ENCODE data around the gene MRPL2.
"Not testable (repeated sequence)": the region's sequence is repeated elsewhere in the genome, so short reads cannot be mapped to it uniquely, and the experiment has no call there.

The MRPL2 gene

DNA sequence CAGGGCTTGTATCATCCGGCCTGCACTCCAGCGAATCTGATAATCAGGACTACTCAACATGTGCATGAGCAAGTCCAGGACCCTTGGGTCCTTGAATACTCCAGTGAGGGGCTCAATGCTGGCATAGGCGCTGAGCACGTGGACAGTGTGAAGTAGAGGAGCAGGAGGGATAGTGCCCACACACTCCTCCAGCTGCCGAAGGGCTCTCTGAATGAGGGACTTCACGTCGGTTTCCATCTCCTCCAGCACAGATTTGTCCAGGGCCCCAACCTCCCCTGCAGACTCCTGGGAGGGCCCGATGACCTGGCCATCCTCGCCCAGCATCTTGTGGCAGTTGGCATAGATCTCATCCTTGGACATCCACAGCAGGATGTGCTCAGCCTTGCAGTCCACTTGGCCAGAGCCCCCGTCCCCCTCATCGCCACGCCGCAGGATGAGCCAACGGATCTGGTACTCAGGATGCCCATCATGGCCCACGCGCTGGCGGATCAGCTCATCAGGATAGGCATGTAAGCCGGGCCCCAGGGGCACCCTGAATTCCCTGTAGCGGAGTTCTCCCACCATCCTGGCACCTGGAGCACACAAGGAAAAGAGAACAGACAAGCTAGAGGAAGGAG is 6.9 kb downstream of the MRPL2 start:
- DNase-seq = no peak

DNA sequence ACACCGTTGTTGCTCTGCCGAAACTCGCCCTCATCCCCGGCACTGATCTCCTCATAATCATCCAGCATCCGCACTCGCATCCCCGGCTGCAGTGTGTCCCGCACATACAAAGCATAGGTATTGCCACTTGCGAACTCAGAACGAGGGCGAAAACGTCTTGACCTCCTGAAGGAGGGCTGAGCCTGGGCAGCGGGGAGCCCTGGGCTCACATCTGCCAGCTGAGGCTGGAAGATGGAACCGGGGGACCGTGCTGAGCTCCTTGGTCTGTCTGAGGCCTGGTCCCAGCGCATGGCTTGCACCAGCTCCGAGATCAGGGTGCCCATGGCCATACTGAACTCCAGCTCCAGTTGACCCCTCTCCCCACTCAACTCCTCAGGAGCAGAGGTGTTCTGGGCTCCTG is 8.3 kb downstream of the MRPL2 start:
- DNase-seq = no peak

DNA sequence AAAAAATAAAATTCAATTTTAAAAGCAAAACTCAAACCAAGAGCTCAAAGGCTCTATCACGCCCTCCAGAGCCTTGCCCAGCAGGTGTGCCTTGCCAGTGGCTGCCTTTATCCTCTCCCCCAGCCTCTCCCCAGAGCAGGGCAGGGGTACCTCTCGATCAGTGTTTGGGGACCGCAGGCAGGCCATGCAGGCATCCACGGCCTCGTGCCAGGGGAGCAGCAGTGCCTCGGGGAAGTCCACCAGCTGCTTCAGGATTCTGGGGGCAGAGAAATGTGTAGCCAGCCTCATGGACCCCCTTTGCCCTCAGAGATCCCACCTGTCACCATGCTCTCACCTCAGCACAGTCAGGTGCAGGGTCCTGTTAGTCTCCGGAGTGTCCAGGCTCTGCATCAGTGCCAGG is 11.2 kb downstream of the MRPL2 start:
- no peak for DNase-seq

DNA sequence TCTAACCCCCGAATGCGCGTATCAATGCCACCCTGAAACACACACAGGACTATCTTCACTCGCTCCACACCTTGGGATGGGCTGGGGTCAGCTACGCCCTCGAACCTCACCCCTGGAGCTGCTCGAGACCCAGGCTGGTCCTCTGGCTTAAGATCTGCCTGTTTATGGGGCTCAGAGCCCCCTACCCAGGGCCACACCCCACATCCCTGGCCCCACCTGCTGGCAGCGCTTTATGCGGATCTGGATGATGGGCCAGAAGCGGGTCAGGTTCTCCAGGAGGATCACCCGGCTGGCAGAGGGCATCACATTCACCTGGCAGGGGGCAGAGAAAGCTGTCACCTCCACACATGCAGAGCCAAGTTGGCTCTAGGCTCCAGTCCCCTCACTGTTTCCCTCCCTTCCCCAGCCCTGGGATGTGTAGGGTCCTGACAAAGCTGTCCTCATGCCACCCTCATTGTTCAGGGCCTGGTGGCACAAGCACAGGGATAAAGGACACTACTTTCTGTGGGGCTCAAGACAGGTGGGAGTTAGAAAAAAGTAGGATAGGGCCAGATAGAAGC is 13.8 kb downstream of the MRPL2 start:
- DNase-seq = no peak

DNA sequence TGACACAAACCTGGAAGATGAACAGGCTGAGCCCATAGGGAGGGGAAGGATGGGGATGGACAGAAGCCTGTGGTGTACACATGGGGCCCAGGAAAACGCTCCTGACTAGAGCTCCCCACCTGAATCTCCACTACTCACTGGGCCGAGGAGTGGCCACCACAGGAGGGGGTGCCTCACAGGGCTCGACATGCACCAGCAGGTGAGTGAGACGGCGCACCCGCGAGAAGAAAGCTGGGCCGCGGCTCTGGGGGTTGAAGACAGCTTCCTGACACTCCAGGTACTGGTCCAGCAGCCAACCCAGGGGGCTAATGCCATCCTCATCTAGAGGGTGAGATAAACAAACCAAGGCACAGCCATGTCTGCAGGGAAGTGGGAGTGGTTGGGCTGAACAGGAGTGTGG is 15.9 kb downstream of the MRPL2 start:
- DNase-seq = no peak

DNA sequence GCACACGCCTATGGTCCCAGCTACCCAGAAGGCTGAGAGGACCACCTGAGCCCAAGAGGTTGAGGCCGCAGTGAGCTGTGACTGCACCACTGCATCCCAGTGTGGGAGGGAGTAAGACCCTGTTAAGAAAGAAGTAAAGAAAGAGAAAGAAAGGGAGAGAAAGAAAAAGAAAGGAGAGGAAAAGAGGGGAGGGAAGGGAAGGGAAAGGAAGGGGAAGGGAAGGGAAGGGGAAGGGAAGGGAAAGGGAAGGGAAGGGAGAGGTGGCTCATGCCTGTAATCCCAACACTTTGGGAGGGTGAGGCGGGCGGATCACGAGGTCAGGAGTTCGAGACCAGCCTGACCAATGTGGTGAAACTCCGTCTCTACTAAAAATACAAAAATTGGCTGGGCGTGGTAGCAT is 17.8 kb downstream of the MRPL2 start:
- not testable (repeated sequence) for DNase-seq

DNA sequence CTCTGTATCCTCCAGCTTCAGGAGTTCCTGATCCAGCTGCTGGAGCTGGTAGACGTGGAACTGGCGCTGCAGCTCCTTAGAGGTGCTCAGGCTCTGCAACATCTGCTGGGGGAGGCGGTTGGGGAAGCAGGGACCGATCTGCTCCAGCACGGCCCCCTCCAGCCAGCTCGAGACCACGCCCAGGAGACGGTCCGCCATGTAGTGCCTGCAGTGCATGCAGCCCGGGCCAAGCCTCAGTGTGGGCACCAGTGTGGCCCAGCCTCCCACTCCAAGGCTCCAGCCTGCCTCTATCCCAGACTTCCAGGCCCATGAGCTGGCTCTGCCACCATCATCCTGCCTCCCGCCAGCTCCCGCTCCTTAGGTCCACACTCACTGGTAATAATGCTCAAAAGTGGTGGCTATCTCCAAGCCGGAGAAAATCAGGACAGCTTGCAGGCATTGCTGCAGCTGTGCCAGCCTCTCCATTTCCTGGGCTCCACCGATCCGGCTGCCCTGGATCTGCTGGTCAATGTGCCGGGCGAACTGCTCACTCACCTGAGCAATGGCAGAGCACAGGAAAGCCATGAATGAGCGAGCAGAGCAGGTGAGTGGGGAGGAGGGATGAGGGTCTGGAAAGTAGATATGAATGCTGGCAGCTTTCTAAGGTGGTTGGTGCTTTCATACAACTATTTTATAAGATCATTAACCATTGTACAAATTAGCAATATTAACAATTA is 18.5 kb downstream of the MRPL2 start:
- no peak for DNase-seq

DNA sequence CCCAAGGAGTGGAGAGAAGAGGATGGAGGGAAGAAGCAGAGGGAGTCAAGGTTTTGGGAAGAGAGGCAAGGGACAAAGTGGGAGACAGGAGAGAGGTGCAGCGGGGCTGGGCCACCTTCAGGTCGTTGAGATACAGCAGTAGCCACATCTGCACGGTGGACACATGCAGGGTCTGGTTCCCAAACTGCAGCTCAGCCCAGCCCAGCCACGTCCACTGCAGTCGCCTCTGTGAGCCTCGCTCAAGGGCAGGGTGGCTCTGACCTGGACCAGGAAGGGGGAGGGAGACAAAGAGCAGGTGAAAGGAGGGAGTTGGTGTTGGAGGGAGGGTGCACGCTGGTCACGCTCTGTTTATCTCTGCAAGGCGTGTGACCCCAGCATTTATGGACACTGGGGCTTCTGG is 20.5 kb downstream of the MRPL2 start:
- no peak for DNase-seq

DNA sequence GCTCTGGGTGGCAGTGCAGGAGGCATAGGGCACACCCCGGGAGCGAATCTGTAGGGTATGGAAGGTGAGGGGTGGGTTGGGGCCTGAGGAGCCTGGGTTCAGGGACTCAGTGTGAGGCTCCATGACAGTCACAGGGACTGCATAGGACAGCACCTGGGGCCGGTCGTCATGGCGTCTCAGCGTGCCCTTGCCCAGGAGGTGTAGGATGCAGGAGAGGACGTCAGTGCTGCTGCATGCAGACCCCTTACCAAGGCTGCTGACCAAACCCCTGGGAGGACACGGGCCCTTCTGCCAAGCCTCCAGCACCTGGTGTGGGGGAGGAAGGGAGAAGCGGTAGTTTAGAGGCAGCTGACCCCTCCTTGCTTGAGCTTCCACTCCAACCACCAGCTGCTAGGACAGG is 21.5 kb downstream of the MRPL2 start:
- no peak for DNase-seq

DNA sequence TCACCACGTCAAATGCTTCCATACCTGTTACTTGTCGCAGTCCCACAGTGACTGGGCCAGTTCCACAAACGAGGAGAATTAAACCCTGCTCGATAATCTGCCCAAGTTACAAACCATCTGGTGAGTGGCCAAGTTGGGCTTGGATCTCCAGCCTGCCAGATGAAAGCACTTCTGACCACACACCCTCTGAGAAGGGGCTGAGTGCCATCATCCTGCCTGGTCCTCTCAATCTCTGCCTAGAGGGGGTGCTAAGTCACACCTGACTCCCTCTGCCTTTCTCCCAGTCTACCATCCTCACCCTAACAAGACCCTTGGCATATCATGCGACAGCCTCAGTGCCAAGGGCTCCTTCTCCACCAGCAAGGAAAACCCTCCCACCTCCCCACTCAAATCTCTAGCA is 22.0 kb downstream of the MRPL2 start:
- no peak for DNase-seq

DNA sequence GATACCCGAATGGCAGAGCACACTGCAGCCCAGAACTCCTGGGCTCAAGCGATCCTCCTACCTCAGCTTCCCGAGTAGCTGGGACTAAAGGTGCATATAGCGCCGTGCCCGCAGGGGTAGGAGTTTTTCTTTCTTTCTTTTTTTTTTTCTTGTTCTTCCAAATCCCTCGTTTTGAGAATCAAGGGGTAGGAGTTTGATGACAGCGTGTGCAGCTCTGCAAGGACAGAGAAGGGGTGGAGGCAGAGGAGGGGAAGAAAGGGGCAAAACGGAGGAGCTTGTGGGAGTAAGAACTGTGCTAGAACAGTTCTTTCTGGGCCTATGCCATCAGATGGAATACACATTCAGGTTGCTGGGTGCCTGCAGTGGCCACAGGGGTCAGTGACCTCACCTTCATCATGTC is 22.5 kb downstream of the MRPL2 start:
- no peak for DNase-seq

DNA sequence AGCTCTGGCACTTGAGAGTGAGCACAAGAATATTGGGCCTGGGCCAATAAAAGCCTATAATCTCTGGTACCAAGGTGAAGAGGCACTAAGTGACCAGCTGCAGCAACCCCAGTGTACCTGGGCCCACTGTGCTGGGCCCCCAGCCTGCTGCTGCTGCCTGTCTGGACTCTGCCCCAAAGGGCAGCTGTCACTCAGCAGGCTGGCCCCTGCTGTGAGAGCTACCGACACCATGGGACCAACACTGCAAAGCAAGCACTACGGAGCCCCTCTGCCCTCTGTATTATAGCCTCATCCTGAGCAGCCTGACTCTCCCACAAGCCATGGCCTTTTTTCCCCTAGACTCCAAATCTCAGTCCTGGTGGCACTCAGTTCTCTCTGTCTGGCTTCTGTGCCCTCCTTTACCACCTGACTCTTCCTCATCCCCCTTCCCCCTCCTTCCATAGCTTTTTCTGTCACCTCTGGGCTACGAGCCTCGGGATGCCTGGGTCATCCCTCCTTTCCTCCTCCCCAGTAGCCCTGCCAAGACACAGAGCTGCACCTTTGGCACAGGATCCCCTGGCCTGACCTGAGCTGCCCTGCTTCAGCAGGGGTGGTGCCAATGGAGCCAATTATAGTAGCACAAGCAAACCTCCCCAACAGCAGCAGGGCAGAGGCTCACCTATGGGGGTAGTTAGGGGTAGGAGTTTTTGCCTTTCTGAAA is 23.6 kb downstream of the MRPL2 start:
- no peak for DNase-seq

DNA sequence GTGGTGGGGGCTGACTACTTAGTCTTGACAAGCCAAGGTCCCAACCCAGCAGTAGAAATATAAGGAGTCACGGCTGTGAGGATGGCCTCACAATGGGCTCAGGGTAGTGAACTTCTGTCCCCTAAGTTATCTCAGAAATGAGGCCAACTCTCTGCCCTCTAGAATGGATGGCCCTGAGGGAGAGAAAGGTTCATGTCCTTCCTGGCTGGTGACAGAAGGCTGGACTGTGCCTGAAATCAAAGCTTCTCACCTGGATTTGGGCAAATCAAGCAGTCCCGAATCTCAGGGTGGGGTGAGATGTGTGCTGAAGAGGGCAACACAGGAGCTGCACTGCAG is 25.1 kb downstream of the MRPL2 start:
- DNase-seq = no peak

DNA sequence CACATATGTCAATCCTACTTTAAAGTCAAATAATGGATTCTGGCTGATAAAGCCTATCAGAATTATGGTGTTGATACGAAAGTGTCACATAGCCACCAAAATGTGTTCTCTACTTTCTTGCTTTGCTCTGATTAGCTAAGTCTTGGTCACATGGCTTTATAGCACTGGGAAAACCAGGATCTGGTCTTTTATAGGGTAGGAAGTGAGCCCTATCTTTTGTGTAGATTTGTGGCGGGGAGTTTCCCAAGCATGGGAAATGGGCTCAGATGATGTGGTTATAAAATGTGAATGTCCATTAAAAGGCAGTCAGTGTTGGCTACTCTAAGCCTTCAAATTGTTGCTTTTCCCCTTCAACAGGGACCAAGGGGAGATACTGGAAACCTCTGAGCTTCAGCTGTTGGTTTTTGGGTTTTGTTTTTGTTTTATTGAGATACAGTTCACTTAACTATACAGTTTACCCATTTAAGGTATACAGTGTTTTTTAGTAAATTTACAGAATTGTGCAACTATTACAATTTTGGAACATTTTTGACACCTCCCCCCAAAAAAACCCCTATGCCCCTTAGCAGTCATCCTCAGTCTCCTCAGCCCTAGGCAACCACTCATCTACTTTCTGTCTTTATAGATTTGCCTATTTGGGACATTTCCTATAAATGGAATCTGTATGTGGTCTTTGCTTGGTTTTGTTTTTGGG is 25.6 kb downstream of the MRPL2 start:
- DNase-seq = no peak

DNA sequence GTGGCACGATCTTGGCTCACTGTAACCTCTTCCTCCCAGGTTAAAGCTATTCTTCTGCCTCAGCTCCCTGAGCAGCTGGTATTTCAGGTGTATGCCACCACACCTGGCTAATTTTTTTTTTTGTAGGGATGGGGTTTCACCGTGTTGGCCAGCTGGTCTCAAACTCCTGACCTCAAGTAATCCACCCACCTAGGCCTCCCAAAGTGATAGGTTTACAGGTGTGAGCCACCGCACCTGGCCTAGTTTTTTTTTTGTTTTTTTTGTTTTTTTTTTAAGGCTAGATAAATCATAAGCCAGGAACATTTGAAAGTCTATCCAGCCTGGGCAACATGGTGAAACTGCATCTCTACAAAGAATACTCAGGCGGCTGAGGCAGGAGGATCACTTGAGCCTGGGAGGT is 26.9 kb downstream of the MRPL2 start:
- DNase-seq = no peak

DNA sequence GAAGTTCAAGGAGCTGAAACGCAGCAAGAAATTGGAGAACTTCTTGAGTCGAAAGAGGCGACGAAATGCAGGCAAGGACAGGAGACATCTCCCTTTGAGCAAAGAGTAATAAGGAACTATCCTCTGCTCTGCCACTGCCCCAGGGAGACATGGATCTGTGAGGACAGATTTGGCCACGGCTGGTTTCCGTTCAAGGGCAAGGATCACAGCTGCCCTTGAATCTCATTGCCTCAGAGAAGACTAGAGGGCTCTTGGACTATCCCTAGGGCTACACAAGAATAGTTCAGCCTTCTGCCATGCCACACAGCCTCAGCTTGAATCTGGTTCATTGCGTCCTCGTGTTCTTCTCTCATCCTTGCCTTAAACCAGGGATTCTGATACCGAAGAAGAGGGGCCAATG is 30.1 kb downstream of the MRPL2 start:
- DNase-seq = no peak

DNA sequence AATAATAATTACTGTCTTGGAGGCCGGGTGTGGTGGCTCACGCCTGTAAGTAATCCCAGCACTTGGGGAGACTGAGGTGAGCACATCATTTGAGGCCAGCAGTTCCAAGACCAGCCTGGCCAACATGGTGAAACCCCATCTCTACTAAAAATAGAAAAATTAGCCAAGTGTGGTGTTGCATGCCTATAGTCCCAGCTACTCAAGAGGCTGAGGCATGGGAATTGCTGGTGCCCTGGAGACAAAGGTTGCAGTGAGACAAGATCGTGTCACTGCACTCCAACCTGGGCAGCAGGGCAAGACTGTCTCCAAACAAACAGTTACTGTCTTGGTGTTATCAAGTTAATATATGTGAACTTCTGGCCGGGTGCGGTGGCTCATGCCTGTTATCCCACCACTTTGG is 32.9 kb downstream of the MRPL2 start:
- no peak for DNase-seq

DNA sequence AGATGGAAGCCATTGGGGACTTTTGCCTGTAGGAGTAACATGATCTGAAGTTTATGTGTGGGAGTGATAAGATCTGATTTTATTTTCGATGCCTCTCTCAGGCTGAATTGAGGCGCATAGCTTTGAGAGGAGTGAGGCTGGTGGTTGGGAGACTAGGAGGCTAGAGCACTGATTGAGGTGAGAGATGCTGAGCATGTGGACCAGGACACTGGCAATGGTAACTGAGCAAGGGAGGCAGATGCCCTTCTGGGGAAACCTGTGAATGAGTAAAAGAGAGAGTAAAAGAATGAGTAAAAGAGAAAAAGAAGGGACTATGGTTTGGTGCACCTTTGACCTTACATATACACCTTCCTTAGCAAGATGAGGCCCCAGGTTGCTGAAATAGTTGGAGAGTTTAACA is 34.8 kb downstream of the MRPL2 start:
- no peak for DNase-seq

DNA sequence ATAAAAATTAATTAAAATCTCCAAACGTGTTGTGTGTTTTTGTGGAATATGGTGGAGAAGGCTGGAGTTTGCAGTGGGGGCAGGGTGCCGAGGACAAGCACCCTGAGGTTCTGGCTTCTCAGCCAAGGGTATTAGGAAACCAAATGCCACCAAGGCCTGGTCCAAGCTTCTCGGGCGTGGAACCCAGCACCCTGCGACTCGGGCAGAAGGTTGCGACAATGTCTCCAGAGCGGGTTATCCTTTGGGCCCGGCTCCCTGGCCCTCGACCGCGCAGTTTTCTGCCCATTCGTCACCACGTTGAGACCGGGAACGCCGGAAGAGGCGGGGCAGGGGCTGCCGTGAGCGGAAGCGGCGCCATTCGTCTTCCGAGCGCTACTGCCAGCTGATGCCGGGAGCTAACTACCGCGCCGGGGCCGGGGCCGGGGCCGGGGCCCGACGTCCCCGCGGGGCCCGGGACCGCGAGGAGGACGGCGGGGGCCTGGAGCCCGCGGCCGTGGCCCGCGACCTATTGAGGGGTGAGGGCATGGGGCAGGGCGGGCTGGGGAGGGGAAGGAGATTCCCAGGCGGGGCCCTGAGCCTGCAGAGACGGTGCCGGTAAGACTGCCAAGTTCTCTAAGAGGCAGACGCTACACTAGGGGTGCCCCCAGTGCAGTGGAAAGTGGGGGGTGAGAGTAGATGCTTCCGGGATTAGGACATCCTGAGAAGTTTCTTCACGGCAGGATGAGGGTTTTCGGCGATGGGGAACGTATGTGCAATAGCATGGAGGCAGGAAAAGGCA is 37.8 kb downstream of the MRPL2 start, which contains the start of gene RRP36:
TSS of gene RRP36 (plus strand) at position 354 of the 778 bp plus-strand sequence. CDS start at position 386, 32 bp downstream.
- peak; percentile 61 to 79 for DNase-seq

DNA sequence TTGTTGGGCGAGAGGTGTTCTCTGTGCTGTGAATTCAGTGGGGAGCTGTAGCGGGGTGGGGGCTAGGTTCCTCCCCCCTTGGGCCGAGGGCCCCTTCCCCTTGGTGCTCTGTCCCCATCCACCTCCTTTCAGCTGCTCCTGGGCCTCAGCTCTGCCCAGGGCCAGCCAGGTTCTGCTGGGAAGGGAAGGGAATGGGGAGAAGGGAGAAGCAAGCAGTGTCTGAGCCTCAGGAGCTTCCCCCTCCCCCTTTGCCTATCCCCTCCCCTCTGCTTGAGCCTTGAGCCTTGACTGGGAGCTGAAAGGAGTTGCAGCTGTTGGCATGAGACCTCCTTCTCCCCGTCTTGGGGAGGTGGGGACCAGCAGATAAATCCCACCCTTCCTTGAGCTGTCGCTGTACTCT is 38.4 kb downstream of the MRPL2 start:
- no peak for DNase-seq

DNA sequence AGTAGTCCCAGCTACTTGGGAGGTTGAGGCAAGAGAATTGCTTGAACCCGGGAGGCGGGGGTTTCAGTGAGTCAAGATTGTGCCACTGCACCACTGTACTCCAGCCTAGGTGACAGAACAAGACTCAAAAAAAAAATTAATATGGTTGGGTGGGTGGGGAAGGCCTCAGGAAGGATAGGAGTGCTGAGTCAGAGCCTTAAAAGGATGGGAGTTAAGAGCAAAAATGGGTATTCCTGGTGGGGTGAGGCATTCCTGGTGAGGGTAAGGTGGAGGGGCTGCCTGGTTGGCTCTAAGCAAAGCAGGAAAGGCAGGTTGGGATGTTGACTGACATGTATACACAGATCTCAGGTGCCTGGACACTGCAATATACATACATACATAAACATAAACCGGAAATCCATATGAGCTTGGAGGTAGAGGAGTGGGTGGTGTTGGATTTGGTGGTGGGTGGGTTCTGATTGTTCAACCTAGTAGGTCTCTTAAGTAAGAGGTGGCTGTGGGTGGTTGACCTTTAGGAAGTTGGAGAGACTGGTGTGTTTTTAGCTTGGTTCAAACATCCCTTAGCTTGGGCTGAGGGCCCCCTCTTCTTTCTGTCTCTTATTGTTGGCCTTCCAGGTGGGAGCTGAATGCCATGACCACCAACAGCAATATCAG is 39.1 kb downstream of the MRPL2 start:
- no peak for DNase-seq

DNA sequence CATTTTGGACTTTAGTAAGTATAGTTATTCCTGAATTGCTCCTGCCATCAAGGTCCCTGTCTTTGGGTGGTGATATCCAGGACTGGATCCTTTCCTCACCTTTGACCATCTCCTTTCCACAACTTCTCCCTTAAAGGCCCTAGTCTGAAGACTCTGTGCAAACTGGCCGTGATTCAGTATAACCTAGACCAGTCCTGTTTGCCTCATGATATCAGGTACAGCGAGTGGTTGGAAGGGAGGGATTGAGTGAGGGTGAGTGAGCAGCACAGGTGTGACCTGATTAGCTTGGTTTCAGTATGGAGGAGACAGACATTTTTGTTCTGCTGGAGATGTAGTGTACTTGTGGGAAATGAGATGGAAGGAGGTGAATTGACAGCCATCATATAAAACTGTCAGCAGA is 40.1 kb downstream of the MRPL2 start:
- no peak for DNase-seq
